Measurements from ENCODE around the gene GRB2.

GRCh38 chr17:75318211-75318610 lies 87.3 kb downstream of the GRB2 start:
- TF ChIP-seq POLR2AphosphoS5 (IDR thresholded peaks at IDR 0.05; ENCODE audit: low read depth, low read length) (no peak), CTCF (IDR thresholded peaks at IDR 0.05) (no peak), REST (IDR thresholded peaks at IDR 0.05; ENCODE audit: insufficient read depth in 1 of 2, low read depth in 2 of 2, low read length in 1 of 2) (no peak), TCF7L2 (IDR thresholded peaks at IDR 0.05; ENCODE audit: low read depth, low read length) (no peak)

All from Panc1 (cell line).